Measurements from ENCODE around the gene CNTN6.

GRCh38 chr3:1171320-1171719 lies 78.5 kb downstream of the CNTN6 start:
- no peak for TF ChIP-seq TCF12 (IDR thresholded peaks at IDR 0.05; ENCODE audit: low read depth)
- no peak for TF ChIP-seq CEBPB (IDR thresholded peaks at IDR 0.05)
- TF ChIP-seq RAD21 (IDR thresholded peaks at IDR 0.05; ENCODE audit: low read depth), result no peak
- no peak for TF ChIP-seq USF1 (IDR thresholded peaks at IDR 0.05)
- no peak for TF ChIP-seq ZBTB7A (IDR thresholded peaks at IDR 0.05; ENCODE audit: low read depth)
- no peak for TF ChIP-seq TEAD4 (IDR thresholded peaks at IDR 0.05)
- no peak for TF ChIP-seq TAF1 (IDR thresholded peaks at IDR 0.05; ENCODE audit: low read depth)
- TF ChIP-seq EP300 (IDR thresholded peaks at IDR 0.05; ENCODE audit: borderline replicate concordance), result no peak
- TF ChIP-seq MAX (IDR thresholded peaks at IDR 0.05), result no peak
- TF ChIP-seq REST (IDR thresholded peaks at IDR 0.05; ENCODE audit: low read depth), result no peak
- TF ChIP-seq NFIC (IDR thresholded peaks at IDR 0.05), result no peak
- no peak for TF ChIP-seq CREB1 (IDR thresholded peaks at IDR 0.05; ENCODE audit: low read depth)
- no peak for TF ChIP-seq EGR1 (IDR thresholded peaks at IDR 0.05)
- TF ChIP-seq FOXM1 (IDR thresholded peaks at IDR 0.05; ENCODE audit: borderline replicate concordance, low read depth), result no peak
